Neutrophil (primary cell): ENCODE results near the gene KRTAP4-8.
"Not testable (repeated sequence)": the region's sequence is repeated elsewhere in the genome, so short reads cannot be mapped to it uniquely, and the experiment has no call there.

ENCODE experiments used
- H3K27ac ChIP-seq: fragments of 200-600 bp; sonication (generic); 2 replicates; pipeline ENCODE4 v1.5.1; 2016; ENCODE audit warnings: mild to moderate bottlenecking, moderate library complexity
- H3K27me3 ChIP-seq: fragments of 200-600 bp; sonication (generic); 2 replicates; pipeline ENCODE4 v1.6.0; 2016; ENCODE audit warnings: mild to moderate bottlenecking
- H3K36me3 ChIP-seq: fragments of 200-600 bp; sonication (generic); 2 replicates; pipeline ENCODE4 v1.5.1; 2017
- H3K4me1 ChIP-seq, 2 experiments: fragments of 200-600 bp in 1 of 2; sonication (generic) in 1 of 2; 1 replicate in 1 of 2; 2 replicates in 1 of 2; pipeline versions ENCODE4 v1.5.1 to v1.6.1; 2013 to 2016; ENCODE audit warnings: low read depth in 1 of 2, low read length in 1 of 2, mild to moderate bottlenecking in 1 of 2, moderate library complexity in 1 of 2; ENCODE audit not compliant: control insufficient read depth in 1 of 2, insufficient read depth in 1 of 2
- H3K4me3 ChIP-seq, 2 experiments: fragments of 200-600 bp in 1 of 2; sonication (generic) in 1 of 2; 1 replicate in 1 of 2; 2 replicates in 1 of 2; pipeline ENCODE4 v1.5.1; 2013 to 2016; ENCODE audit warnings: low read depth in 1 of 2, low read length in 1 of 2, mild to moderate bottlenecking in 1 of 2, moderate library complexity in 1 of 2
- H3K9me3 ChIP-seq: fragments of 200-600 bp; sonication (generic); 2 replicates; pipeline ENCODE4 v1.5.1; 2016
- TF ChIP-seq, protein P1 (sequence below): fragments of 200-600 bp; sonication (generic); IDR thresholded peaks from 2 replicates; pipeline ENCODE4 v1.5.1; 2016; ENCODE audit warnings: antibody characterized with exemption

The KRTAP4-8 gene

DNA sequence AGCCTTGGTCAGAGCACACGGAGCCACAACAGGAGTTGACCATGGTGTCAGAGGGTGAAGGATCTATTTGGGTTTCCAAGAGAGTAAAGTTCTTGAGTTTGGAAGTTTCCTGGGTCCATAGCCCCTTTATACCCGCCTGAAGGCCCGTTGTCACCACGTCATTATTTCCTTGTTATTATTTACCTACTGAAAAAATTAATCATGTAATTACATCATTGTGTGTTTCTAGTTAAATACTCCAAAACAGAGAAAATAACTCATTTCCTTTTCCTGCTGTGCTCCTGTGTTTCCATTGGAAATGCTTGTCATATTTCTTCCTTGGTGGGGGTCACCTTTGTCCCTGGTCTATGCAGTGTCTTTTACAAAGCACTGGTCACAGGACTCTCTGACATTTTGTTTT is at the start of gene KRTAP4-8:
Gene KRTAP4-8 (minus strand): TSS at position 101 of the 400 bp plus-strand sequence. CDS start 58 bp downstream, at position 43.
- H3K4me1 ChIP-seq, result no peaks in the 10 kb centered on the region
- no peaks in the 10 kb centered on the region for H3K36me3 ChIP-seq
- no peaks in the 10 kb centered on the region for H3K9me3 ChIP-seq
- no peak within 1 kb of the TSS for H3K27ac ChIP-seq
- no peaks in the 10 kb centered on the region for H3K27me3 ChIP-seq
- TF ChIP-seq, protein P1, sequence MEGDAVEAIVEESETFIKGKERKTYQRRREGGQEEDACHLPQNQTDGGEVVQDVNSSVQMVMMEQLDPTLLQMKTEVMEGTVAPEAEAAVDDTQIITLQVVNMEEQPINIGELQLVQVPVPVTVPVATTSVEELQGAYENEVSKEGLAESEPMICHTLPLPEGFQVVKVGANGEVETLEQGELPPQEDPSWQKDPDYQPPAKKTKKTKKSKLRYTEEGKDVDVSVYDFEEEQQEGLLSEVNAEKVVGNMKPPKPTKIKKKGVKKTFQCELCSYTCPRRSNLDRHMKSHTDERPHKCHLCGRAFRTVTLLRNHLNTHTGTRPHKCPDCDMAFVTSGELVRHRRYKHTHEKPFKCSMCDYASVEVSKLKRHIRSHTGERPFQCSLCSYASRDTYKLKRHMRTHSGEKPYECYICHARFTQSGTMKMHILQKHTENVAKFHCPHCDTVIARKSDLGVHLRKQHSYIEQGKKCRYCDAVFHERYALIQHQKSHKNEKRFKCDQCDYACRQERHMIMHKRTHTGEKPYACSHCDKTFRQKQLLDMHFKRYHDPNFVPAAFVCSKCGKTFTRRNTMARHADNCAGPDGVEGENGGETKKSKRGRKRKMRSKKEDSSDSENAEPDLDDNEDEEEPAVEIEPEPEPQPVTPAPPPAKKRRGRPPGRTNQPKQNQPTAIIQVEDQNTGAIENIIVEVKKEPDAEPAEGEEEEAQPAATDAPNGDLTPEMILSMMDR, result no peak
- no peak within 1 kb of the TSS for H3K4me3 ChIP-seq

DNA sequence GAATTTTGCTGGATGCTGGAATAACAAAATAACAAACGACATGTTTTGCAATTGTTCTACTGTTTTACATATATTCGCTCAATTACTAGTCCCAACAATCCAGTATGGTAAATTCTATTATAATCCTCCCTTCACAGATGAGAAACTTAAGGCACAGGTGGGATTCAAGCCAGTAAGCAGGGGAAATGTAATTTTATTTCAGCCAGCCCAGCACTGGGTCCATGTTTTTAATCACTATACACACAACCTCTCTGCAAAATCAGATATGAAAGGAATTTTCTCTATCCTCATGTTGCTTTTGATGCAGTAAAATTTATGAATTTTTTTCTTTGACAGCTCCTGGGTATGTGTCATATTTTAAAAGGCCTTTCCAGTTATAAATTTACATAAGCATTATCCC is 47.3 kb upstream of the KRTAP4-8 start:
- H3K27me3 ChIP-seq, result peaks cover 9% of the 10 kb centered on the region
- no peaks in the 10 kb centered on the region for H3K9me3 ChIP-seq
- no peaks in the 10 kb centered on the region for H3K4me1 ChIP-seq
- H3K36me3 ChIP-seq, result no peaks in the 10 kb centered on the region
- TF ChIP-seq, protein P1, result no peak
- no peak overlapping the region for H3K27ac ChIP-seq
- no peak overlapping the region for H3K4me3 ChIP-seq

DNA sequence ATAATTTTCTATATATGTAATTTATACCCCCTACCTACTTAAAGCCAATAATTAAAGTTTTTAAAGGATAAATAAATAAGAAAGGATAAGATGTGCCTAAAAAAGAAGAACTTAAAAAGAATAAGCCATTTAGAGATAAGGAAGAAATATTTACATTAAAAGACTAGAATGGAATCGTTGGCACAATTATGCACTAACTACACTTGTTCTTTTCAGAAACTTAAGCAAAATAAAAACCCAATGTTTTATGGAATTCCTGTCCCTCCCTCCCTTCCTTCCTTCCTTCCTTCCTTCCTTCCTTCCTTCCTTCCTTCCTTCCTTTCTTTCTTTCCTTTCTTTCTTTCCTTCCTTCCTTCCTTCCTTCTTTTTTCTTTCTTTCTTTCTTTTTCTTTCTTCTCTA is 46.9 kb upstream of the KRTAP4-8 start:
- no peak overlapping the region for H3K27ac ChIP-seq
- no peaks in the 10 kb centered on the region for H3K9me3 ChIP-seq
- H3K36me3 ChIP-seq, result no peaks in the 10 kb centered on the region
- H3K4me1 ChIP-seq, result no peaks in the 10 kb centered on the region
- H3K27me3 ChIP-seq, result peaks cover 8% of the 10 kb centered on the region
- no peak overlapping the region for H3K4me3 ChIP-seq
- TF ChIP-seq, protein P1, result no peak

DNA sequence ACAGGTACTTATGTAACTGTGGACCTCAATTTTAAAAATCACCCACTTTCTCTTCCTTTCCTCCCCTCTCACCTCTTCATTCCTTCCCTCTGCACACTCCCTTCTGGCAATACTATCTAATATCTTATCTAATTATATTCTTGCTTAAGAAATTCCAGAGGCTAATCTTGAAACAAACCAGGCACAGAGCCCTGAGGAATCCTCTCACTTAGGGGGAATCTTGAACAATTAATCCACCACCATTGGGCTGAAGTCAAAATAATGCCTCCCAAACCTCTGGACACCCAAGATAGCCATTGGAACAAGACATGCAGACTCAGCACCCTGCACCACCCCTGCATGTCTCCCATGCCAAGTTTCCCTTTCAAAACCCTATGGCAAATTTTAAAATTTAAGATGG is 43.4 kb upstream of the KRTAP4-8 start:
- Histone ChIP-seq H3K36me3 (no peaks in the 10 kb centered on the region), H3K27ac (no peak overlapping the region), H3K27me3 (no peaks in the 10 kb centered on the region), H3K4me1 (no peaks in the 10 kb centered on the region), H3K9me3 (no peaks in the 10 kb centered on the region), H3K4me3 (no peak overlapping the region)
- TF ChIP-seq, protein P1, result no peak

DNA sequence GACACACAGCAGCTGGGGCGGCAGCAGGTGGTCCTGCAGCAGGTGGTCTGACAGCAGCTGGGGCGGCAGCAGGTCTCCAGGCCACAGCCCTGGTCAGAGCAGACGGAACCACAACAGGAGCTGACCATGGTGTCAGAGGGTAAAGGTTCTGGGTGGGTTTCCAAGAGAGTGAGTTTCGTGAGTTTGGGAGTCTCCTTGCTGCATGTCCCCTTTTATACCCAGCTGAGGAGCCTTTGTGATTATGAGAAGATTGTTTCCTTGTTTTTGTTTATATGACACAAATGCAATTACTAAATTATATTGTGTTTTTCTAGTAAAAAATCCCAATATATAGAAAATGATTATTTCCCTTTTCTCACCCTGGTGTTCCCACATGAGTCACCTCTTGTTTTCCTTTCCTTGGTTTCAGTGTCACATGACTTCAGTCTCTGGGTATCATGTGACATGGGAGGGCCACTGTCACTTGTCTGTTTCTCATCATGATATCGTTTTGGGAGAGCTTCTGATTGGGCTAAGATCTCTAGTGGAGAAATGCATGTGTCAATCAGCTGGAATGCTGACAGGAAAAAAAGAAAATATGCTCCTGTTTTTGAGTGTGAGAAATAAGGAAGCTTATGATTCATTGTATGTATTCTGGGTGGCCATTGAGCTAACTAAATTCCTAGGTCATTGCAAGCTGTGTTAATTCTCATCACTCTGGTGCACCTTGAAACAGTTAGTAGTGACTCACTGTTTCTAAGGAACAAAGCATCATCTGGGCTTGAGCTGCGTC is 42.6 kb upstream of the KRTAP4-8 start, which contains the start of gene KRTAP4-6:
Gene KRTAP4-6 (minus strand): TSS at position 185 of the 772 bp plus-strand sequence. CDS start 57 bp downstream, at position 128.
- H3K4me3 ChIP-seq, result no peak within 1 kb of the TSS
- no peaks in the 10 kb centered on the region for H3K9me3 ChIP-seq
- TF ChIP-seq, protein P1, result no peak
- no peak within 1 kb of the TSS for H3K27ac ChIP-seq
- H3K4me1 ChIP-seq, result no peaks in the 10 kb centered on the region
- no peaks in the 10 kb centered on the region for H3K36me3 ChIP-seq
- no peaks in the 10 kb centered on the region for H3K27me3 ChIP-seq

DNA sequence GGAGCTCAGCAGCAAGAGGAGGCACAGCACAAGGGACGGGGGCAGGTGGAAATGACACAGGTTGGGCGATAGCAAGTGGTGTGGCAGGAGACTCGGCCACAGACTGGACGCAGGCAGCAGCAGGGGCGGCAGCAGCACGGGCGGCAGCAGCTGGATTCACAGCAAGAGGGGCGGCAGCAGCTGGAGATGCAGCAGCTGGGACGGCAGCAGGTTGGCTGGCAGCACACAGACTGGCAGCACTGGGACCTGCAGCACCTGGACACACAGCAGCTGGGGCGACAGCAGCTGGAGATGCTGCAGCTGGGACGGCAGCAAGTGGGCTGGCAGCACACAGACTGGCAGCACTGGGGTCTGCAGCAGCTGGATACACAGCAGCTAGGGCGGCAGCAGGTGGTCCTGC is 41.9 kb upstream of the KRTAP4-8 start:
- not testable (repeated sequence) for H3K27ac ChIP-seq, H3K36me3 ChIP-seq, H3K4me3 ChIP-seq, H3K9me3 ChIP-seq, H3K4me1 ChIP-seq, H3K27me3 ChIP-seq
